Ascending aorta (tissue), 2 donors: ENCODE measurements around the gene APEH. TPM values are rescaled to one million over a fixed set of nuclear protein-coding genes. Genes with fewer than 3 reads are reported as not detected.

Source experiments
- DNase-seq, 2 donors: peaks; one replicate each; pipeline ENCODE4 v3.0.0-alpha.2; 2019; ENCODE audit warnings: low spot score in 2 of 2
- H3K27ac ChIP-seq, 2 donors: fragments of 200-600 bp; sonication (generic); one replicate each; pipeline ENCODE4 v1.5.1; 2016 to 2017; ENCODE audit warnings: mild to moderate bottlenecking in 1 of 2
- H3K27me3 ChIP-seq: fragments of 200-600 bp; sonication (generic); one replicate; pipeline ENCODE4 v1.5.1; 2017
- H3K36me3 ChIP-seq, 2 donors: fragments of 200-600 bp; sonication (generic); one replicate each; pipeline ENCODE4 v1.5.1; 2016
- H3K4me1 ChIP-seq, 2 donors: fragments of 200-600 bp; sonication (generic); one replicate each; pipeline ENCODE4 v1.5.1; 2016 to 2017; ENCODE audit warnings: mild to moderate bottlenecking in 1 of 2
- H3K4me3 ChIP-seq, 2 donors: fragments of 200-600 bp; sonication (generic); one replicate each; pipeline ENCODE4 v1.5.1; 2016 to 2017; ENCODE audit warnings: mild to moderate bottlenecking in 1 of 2
- H3K9me3 ChIP-seq, 2 donors: fragments of 200-600 bp; sonication (generic); one replicate each; pipeline ENCODE4 v1.5.1; 2016
- CTCF ChIP-seq, 3 experiments: fragments of 200-600 bp in 2 of 3; fragments of 450-650 bp in 1 of 3; sonication (generic) in 2 of 3; IDR thresholded peaks; one replicate each; pipeline ENCODE4 v1.5.1; 2016 to 2019; ENCODE audit warnings: antibody characterized with exemption in 3 of 3, mild to moderate bottlenecking in 1 of 3, moderate library complexity in 1 of 3
- intact Hi-C: fragments of 100-400 bp; cut with DNase I; formaldehyde crosslinking; loops from one replicate; pipeline ENCODE4 v1.15.1; 2023
- total RNA-seq: library from RNA; depleted of rRNA; stranded (reverse); fragments of >200 nt; gene quantifications from one replicate; pipeline ENCODE4 v1.1.0, GENCODE V29; 2016

APEH gene
- total RNA-seq: 79.5 TPM

GRCh38 chr3:49673715-49674496, at the start of gene APEH:
Gene APEH (plus strand): TSS chr3:49674351. CDS start chr3:49674402, 51 bp downstream.
- intact Hi-C loops: loop anchor here (1.0 kb wide), 3 partner anchors 50 to 135 kb away; partner anchors contain the start of gene BSN
- Histone ChIP-seq H3K9me3 (no peaks in the 10 kb centered on the region), H3K36me3 (peaks cover 29 to 35% of the 10 kb centered on the region in 2 donors), H3K4me1 (peaks cover 0 to 17% of the 10 kb centered on the region in 2 donors), H3K27me3 (no peaks in the 10 kb centered on the region), H3K4me3 (peak within 1 kb of the TSS; percentile 78), H3K27ac (peak within 1 kb of the TSS; percentile 93 to 95)
- no peak for TF ChIP-seq CTCF (IDR thresholded peaks at IDR 0.05)
- DNase-seq: peak; percentile 91 to 98

GRCh38 chr3:49625071-49625470, 49.1 kb upstream of the APEH start:
- H3K4me1 ChIP-seq: no peaks in the 10 kb centered on the region
- no peak for TF ChIP-seq CTCF (IDR thresholded peaks at IDR 0.05)
- intact Hi-C loops: no loop called here

GRCh38 chr3:49626101-49626581, 48.0 kb upstream of the APEH start:
- intact Hi-C loops: no loop called here
- Histone ChIP-seq H3K4me1 (no peaks in the 10 kb centered on the region), H3K27ac (no peak overlapping the region), H3K9me3 (no peaks in the 10 kb centered on the region), H3K27me3 (no peaks in the 10 kb centered on the region), H3K36me3 (no peaks in the 10 kb centered on the region), H3K4me3 (no peak overlapping the region)
- no peak for DNase-seq
- no peak for TF ChIP-seq CTCF (IDR thresholded peaks at IDR 0.05)

More at GRCh38 chr3:49625071-49625470, 49.1 kb upstream of the APEH start:
- Histone ChIP-seq H3K4me3 (no peak overlapping the region), H3K36me3 (no peaks in the 10 kb centered on the region), H3K27me3 (no peaks in the 10 kb centered on the region), H3K9me3 (no peaks in the 10 kb centered on the region), H3K27ac (no peak overlapping the region)
- DNase-seq: no peak

DNA sequence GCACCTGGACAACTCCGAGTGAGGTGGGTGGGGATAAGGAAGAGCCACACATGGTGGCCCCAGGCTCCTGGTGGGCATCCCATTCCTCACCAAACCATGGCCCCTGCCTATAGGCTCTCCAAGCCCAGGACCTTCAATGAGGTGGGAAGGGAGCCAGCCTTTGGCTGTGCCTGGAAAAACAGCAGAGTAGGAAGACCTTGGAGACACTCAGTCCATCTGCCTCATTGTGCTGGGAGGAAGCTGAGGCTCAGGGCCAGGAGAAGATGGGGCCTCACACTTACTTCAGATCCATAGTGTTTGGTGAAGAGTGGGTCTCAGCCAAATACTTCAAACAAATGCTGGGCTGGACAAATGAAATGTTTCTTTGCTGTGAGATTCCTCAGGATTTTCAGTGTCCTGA, 47.4 kb upstream of the APEH start:
- Histone ChIP-seq H3K9me3 (no peaks in the 10 kb centered on the region), H3K4me1 (no peaks in the 10 kb centered on the region), H3K4me3 (no peak overlapping the region), H3K27ac (no peak overlapping the region), H3K27me3 (no peaks in the 10 kb centered on the region), H3K36me3 (no peaks in the 10 kb centered on the region)
- intact Hi-C loops: no loop called here
- TF ChIP-seq CTCF (IDR thresholded peaks at IDR 0.05): no peak
- no peak for DNase-seq

DNA sequence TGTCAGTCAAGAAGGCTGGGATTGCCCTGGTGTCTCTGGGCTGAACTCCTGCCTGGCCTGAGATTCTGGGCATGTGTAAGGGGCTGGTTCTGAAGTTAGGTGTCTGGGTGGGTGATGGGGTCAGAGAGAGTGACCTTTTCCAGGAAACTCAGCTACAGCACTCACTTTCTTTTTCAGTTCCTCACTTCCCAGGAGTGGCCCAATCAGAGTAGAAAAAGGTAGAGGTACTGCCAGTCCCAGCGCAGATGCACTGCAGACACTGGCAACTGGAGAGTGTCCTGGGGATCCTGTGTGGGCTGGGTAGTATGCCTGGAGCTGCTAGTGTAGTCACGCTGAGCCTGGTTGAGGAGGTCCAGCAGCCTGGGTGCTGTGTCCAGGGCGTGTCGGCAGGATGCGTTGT, 46.5 kb upstream of the APEH start:
- no peaks in the 10 kb centered on the region for H3K4me1 ChIP-seq
- no peaks in the 10 kb centered on the region for H3K27me3 ChIP-seq
- no peak for TF ChIP-seq CTCF (IDR thresholded peaks at IDR 0.05)
- no peak for DNase-seq
- intact Hi-C loops: no loop called here
- H3K9me3 ChIP-seq: no peaks in the 10 kb centered on the region
- no peak overlapping the region for H3K4me3 ChIP-seq
- H3K36me3 ChIP-seq: no peaks in the 10 kb centered on the region
- no peak overlapping the region for H3K27ac ChIP-seq
